GM06990 (cell line): Measurements from ENCODE around the gene JAKMIP3.

Source experiments
- DNase-seq: peaks from one replicate; pipeline ENCODE4 v3.0.0-alpha.2; 2011; ENCODE audit not compliant: insufficient read length; ENCODE audit errors: extremely low read depth
- H3K27me3 ChIP-seq: replicated peaks from 2 replicates; pipeline ENCODE4 v1.6.0; 2011; ENCODE audit warnings: low read length; ENCODE audit not compliant: control insufficient read depth, insufficient read depth
- H3K36me3 ChIP-seq: 2 replicates; pipeline ENCODE4 v1.5.1; 2011; ENCODE audit warnings: low read length; ENCODE audit not compliant: control insufficient read depth, insufficient read depth
- H3K4me3 ChIP-seq: replicated peaks from 2 replicates; pipeline ENCODE4 v1.5.1; 2011; ENCODE audit warnings: low read depth, mild to moderate bottlenecking, control low read depth, low read length
- TF ChIP-seq, protein P1 (sequence below): IDR thresholded peaks from 2 replicates; pipeline ENCODE4 v1.5.1; 2011; ENCODE audit warnings: low read length, control low read depth, mild to moderate bottlenecking, inconsistent platforms; ENCODE audit not compliant: insufficient read depth, poor library complexity, severe bottlenecking

Gene JAKMIP3

DNA sequence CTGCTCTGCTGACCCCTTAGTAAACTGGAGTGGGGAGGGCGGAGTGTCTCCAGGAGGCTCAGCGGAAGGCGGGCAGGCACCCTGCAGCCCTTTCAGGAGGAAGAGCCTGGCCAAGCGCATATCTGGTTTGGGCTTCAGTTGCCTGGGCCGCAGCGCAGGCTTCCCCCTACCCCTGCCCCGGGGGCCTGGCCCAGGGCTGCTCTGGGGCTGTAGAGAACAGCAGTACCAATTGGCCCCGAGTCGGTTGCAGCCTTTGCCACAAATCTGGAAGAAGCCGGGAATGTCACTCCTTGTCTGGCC is 28.1 kb upstream of the JAKMIP3 start:
- TF ChIP-seq, protein P1, sequence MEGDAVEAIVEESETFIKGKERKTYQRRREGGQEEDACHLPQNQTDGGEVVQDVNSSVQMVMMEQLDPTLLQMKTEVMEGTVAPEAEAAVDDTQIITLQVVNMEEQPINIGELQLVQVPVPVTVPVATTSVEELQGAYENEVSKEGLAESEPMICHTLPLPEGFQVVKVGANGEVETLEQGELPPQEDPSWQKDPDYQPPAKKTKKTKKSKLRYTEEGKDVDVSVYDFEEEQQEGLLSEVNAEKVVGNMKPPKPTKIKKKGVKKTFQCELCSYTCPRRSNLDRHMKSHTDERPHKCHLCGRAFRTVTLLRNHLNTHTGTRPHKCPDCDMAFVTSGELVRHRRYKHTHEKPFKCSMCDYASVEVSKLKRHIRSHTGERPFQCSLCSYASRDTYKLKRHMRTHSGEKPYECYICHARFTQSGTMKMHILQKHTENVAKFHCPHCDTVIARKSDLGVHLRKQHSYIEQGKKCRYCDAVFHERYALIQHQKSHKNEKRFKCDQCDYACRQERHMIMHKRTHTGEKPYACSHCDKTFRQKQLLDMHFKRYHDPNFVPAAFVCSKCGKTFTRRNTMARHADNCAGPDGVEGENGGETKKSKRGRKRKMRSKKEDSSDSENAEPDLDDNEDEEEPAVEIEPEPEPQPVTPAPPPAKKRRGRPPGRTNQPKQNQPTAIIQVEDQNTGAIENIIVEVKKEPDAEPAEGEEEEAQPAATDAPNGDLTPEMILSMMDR = no peak
- H3K4me3 ChIP-seq = no peak overlapping the region
- no peaks in the 10 kb centered on the region; the same call in 1 of the 2 replicates for H3K27me3 ChIP-seq
- no peaks in the 10 kb centered on the region for H3K36me3 ChIP-seq
- DNase-seq = no peak

DNA sequence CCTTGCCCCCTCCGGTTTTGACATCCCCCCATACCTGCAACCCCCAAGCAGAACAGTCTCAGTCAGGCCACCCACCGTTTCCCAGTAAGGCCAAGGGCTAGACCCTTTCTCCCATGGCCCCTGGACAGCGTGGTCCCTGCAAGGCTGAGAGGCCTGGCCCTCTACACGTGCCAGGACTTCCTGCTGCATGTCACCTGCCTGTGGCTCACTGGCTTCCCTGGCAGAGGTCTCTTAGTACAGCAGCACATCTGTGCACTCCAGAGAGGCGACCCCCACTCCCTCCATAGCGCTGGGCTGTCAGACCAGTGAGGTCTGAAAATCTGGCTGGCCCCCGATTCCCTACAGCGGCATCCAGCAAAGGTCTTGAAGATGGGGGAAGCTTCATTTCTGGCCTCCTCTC is 26.4 kb upstream of the JAKMIP3 start:
- TF ChIP-seq, protein P1 = no peak
- Histone ChIP-seq H3K27me3 (no peaks in the 10 kb centered on the region; the same call in 1 of the 2 replicates), H3K4me3 (no peak overlapping the region), H3K36me3 (no peaks in the 10 kb centered on the region)
- no peak for DNase-seq

DNA sequence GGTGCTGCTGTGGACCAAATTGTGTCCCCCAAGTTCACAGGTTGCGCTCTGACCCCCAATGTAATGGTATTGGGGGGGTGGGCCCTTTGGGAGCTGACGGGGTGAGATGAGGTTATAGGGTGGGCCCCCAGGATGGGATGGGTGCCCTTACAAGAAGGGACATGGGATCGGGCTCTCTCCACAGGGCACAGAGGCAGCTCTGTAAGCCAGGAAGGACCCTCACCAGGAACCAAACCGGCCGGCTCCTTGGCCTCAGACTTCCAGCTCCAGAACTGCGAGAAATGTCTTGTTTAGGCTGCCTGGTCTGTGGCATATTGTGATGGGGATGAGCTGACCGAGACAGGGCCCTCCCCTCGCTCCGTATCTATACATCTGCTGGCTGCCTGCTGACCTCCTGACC is 25.7 kb upstream of the JAKMIP3 start:
- TF ChIP-seq, protein P1 = no peak
- Histone ChIP-seq H3K27me3 (no peaks in the 10 kb centered on the region; the same call in 1 of the 2 replicates), H3K36me3 (no peaks in the 10 kb centered on the region), H3K4me3 (no peak overlapping the region)
- DNase-seq = no peak

DNA sequence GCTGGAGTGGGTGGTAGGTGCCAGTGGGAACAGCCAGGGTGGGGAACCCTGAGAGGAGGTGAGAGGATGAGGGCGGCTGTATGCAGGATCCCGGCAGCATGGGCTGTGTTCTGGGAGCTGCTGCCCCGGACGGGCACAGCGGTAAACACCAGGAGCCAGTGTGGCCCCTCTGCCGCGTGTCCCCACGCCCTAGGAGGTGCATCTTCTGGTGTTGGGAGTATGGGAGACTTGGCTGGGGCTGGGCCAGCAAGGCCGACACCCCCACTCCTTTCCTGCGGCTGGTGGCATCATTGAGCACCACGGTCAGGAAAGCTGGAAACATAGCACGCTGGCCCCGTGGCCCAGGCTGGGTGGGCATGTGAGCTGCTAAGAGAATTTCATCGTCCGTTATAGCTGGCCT is 24.4 kb upstream of the JAKMIP3 start:
- no peak overlapping the region for H3K4me3 ChIP-seq
- H3K27me3 ChIP-seq = no peaks in the 10 kb centered on the region; the same call in 1 of the 2 replicates
- no peak for DNase-seq
- TF ChIP-seq, protein P1 = no peak
- no peaks in the 10 kb centered on the region for H3K36me3 ChIP-seq

DNA sequence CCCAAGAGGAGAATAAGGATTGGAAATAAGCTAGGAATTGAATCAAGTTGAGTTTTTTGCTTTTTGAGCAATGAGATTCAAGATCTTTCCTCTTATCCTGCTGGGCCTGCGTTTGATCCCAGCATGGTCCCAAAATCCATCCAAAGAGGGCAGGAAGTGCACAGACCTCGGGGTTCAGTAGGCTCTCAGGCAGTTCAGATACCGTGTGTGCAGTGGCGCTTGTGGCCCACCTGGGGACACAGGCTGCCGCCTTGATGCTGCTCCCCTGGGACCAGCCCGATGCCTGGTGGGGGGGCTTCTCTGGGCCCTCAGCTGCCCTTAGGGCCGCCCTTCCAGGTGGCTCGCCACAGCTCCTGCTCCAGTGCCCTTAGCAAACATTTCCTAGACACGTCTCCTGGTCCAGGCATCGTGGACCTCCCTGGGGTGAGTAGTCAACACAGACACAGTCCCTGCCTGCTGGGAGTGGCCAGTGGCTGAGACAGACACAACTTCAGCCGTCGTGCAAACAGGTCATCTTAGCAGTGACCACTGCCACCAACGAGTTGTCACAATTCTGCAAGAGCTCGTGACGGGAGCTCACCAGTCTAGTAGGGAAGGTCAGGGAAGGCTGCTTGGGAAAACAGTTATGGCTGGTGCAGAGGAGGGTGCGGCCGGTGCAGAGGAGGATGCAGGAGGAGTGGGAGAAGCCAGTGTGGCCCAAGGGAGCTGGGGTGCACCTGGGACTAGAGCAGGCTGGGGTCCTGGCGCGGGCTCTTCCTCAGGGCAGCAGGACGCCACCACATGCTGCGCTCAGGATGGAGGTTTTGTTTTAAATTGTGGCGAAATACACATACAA is 21.7 kb upstream of the JAKMIP3 start:
- H3K4me3 ChIP-seq = no peak overlapping the region
- TF ChIP-seq, protein P1 = no peak
- H3K27me3 ChIP-seq = no peaks in the 10 kb centered on the region; the same call in 1 of the 2 replicates
- no peak for DNase-seq
- no peaks in the 10 kb centered on the region for H3K36me3 ChIP-seq

DNA sequence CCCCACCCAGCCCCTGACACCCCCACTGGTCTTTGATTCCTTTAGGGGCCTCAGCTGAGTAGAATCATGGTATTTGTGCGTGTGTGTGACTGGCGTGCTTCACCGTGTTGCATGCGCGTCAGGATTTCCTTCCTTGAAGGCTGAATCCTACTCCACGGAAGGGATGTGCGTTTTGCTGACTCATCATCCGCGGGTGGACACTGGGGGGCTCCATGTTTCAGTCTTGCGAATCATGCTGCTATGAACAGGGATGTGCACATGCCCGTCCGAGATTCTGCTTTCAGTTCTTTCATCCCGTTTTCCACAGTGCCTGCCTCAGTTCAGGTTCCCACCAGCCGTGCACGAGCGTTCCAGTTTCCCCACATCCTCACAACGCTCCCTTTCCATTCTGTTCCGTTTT is 20.9 kb upstream of the JAKMIP3 start:
- Histone ChIP-seq H3K27me3 (no peaks in the 10 kb centered on the region; the same call in 1 of the 2 replicates), H3K4me3 (no peak overlapping the region), H3K36me3 (no peaks in the 10 kb centered on the region)
- TF ChIP-seq, protein P1 = no peak
- no peak for DNase-seq
